Activated naive CD4-positive, alpha-beta T cell (primary cell): ENCODE data around the gene SMIM29.
"Not testable (repeated sequence)": the region's sequence is repeated elsewhere in the genome, so short reads cannot be mapped to it uniquely, and the experiment has no call there.

Experiments used
- DNase-seq, 4 experiments: peaks; one replicate each; lab custom pipeline; 2025; lab: John Stamatoyannopoulos, UW

SMIM29 gene

DNA sequence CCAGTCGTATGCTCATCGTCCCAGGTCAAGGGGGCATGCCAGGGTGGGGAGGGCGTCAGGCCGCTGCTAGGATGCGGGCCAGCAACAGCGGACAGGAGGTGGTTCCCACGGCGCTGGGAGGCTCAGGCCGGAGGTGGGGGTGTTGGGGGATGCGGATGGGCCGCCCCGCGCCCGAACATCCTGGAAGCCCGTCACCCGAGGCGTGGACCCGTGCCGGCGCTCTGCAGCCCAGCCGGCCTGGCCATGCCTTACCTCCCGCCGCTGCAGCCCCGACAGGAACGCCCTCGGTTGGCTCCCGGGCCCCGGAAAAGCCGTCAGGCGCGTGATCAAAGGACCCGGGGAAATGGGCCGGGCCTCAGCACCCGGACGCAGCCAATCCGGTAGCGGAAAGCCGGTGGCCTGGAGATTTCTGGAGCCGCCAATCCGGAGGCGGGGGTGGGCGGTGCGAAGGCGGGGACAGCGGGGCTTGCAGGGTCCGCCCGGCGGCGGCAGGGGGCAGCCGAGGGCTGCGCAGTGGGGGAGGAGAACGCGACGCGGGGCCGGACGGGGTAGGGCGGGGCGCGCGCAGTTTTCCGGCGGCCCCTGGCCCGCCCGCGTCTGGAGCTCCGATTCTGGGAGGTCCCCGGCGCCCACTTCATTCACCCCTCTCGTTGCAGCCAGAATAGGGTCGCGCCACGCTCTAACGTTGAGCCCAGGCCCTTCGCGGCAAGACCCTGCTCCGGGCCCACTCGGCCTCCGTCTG, at the start of gene SMIM29:
Gene SMIM29 (minus strand): TSS at position 280 of the 742 bp plus-strand sequence. CDS start 1,215 bp downstream, outside the sequence.
- DNase-seq, result peak; percentile 92 to 98 (median 94)

DNA sequence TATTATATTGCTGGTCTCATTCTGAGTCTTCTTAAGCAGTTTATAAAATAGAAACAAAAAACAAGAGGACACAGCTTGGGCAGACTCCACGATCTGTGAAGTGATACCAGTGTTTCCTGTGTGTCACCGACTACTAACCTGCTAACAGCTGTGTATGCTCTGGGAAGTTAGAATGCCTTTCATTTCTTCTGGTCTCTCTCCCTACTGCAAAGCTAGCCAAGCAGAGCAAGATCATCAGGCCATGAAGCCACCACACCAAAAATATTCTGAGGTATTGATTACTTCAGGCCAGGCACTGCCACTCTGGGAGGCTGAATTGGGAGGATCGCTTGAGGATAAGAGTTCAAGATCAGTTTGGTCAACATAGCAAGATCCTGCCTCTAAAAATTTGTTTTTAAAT, 46.9 kb upstream of the SMIM29 start:
- no peak for DNase-seq

DNA sequence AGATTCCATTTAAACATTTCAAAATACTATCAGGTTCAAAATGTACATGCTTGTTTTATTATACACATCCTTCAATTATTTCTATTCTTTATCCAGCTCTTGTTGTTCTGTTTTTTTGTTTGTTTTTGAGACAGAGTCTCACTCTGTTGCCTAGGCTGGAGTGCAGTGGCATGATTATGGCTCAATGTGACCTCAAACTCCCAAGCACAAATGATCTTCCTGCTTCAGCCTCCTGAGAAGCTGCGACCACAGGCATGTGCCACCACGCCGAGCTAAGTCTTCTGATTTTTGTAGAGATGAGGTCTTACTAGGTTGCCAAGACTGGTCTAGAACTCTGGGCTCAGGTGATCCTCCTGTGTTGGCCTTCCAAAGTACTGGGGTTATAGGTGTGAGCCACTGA, 44.1 kb upstream of the SMIM29 start:
- no peak for DNase-seq

DNA sequence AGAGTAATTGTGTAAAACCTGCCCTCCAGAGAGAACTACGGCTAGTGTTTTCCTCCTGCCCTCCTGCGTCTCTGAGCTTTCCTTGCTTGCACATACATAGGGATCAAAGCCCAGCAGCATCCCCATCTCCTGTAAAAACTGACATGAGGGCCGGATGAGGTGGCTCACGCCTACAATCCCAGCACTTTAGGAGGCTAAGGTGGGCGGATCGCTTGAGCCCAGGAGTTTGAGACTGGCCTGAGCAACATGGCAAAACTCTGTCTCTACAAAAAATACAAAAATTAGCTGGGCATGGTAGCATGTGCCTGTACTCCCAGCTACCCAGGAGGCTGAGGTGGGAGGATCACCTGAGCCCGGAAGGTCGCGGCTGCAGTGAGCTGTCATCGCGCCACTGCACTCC, 40.3 kb upstream of the SMIM29 start:
- no peak for DNase-seq

DNA sequence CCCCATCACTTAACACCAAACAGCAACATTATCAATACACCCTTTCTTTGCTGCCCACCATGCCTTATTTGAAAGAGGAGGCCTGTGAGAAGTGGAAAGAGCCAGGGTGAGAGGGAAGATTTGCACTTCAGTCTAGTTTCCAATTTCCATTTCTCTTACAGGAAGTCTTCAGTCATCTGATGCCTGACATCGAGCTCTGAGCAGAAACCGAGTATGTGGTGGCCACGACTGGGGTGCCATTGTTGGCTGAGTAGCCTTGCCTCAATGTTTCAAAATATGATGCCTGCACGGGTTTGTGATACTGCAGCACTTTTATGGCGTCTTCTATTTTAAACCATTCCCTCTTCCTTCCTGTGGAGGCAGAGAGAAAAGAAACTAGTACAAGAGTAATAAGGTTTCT, 39.8 kb upstream of the SMIM29 start:
- DNase-seq, result no peak

DNA sequence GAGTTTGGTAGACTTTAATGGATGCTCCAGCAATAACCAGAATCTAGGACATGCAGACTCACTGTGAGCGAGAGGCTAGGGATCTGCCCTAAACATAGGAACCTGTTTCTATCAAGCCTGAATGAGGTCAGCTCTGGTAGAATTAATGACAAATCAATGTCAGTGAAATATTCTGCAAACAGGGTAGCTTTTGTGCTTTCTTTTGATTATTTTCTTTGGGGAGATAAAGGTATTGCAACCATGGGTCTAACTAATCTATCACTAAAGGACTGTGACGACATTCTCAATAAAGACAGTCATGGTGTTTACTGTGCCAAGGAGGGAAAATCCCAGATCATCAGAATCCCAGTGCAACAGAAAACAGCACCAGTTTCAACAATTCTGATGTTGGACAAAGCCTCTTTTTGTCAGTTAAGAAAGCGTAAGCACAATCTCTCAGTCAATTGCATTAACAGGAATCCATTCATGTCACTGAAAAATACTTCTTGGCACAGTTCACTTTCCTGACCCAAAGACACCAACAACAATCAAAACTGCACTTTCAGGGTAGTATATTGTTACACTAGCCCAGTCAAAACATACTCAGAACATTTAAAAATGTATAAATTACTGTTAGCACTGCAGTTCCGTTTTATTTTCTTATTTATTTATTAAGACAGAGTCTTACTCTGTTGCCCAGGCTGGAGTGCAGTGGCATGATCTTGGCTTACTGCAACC, 36.8 kb upstream of the SMIM29 start:
- no peak for DNase-seq

DNA sequence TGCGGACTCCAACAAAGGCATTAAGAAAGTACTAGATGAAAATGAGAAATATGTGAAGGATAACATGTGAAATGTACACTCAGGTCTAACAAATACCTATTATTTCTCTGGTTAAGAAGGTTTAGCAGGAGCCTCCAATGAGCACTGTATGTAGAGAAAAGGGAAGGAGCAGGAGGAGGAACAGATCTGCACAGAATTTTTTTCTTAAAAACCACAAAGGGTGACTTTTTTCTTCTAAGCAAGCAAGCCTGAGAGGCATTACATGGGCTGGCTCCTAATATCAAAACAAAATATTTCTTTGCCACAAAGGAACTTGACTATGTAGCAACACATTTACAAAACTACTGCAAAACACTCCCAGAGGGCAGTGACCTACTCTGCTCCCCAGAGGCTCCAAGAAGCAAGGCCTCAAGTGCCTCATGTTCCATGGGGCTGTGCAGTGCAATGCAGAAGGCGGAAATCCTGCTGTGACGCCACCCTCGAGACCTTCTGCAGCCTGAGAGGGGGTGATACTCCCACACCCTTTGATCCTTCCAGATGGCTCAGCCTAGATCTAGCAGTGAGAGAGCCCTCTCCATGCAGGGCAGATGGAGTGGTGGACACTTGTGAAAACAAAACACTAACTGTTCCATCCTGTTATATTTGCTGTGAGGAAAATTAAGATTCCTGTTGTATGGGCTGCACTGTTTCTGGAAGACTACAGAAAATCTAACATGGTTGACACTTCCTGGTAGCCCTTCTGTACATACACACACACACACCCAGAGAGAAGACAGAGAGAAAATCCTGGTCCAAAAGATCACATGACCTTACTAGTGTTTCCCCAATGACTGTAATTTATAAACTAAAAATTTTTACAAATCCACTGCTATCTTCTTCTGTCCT, 36.0 kb upstream of the SMIM29 start:
- no peak for DNase-seq

DNA sequence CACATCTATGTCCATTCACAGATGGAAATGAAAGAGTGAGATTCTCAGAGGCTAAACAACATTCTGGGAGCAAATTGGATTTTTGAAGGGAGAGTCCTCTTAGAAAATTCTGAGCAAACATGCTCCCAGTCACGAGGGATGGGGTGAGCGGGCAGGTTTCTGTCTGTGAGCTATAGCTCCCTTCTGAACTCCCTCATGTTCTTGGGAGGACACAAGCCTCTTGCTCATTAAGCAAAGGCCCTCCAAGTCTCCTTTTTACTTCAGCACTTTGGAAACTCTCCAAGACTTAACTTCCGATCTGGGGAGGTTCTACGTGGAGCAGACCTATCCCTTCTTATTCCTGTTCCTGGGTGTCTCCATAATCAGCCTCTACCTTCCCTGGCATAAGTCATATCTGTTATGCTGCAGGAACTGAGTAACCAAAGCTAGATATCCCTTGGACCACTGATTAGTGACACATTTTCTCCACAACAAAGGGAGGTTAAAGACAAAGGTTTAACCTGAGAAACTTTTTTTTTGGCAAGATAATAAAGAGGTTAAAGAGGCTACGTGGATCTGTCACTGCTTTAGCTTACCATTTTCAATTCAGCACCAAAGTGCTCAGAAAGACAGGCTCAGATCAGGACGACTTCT, 33.0 kb upstream of the SMIM29 start:
- no peak for DNase-seq

DNA sequence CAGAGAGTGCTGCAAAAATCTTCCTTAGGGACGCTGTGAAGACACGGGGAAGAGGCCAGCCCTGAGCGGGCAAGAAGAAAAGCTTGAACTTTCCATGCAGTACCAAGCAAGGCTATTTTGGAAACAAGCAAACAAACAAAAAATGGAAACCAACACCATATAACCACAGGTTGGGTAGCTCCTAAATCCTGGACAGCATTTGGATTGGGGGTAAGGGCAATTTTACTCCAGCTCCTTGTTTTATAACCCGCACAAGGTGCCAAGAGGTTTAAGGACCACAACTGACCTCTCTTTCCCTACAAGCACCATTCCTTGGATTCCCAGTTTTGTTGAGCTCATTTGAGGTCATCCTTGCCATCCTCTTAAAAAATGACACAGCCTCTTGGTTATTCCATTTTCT, 31.4 kb upstream of the SMIM29 start:
- no peak for DNase-seq

DNA sequence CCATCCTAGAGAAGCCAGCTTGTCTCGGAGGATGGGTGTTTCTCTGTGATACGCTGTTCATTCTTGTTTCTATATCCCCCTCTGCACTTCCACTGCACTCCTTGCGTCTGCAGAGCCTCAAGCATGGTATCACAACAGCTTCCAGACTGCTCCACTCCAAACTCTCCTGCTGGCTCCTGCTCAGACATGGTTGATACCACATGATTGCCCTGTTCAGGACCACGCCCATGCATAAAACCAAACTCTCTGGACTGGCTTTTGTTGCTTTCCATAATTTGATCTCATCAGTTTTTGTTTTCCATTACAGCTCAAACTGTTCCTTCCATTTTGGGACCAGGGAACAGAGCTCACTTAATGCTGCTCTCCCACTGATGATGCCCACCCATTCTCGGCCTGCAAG, 30.0 kb upstream of the SMIM29 start:
- DNase-seq, result no peak

DNA sequence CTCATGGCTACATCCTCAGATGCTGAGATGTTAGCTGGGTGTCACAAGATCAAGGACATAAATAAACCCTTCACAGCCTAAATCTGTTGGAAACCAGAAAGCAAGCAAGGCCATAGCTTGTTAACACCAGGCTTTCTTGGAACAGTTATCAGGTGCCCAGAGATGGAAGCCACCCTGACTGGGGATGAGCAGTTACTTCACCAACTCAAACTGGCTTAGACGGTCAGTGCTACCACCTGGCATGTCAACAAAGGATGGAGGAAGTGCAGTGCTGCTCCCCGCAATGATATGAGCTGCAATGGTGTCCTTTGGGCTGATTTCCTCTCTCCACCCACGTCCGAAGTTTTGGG, 28.9 kb upstream of the SMIM29 start:
- DNase-seq, result no peak

DNA sequence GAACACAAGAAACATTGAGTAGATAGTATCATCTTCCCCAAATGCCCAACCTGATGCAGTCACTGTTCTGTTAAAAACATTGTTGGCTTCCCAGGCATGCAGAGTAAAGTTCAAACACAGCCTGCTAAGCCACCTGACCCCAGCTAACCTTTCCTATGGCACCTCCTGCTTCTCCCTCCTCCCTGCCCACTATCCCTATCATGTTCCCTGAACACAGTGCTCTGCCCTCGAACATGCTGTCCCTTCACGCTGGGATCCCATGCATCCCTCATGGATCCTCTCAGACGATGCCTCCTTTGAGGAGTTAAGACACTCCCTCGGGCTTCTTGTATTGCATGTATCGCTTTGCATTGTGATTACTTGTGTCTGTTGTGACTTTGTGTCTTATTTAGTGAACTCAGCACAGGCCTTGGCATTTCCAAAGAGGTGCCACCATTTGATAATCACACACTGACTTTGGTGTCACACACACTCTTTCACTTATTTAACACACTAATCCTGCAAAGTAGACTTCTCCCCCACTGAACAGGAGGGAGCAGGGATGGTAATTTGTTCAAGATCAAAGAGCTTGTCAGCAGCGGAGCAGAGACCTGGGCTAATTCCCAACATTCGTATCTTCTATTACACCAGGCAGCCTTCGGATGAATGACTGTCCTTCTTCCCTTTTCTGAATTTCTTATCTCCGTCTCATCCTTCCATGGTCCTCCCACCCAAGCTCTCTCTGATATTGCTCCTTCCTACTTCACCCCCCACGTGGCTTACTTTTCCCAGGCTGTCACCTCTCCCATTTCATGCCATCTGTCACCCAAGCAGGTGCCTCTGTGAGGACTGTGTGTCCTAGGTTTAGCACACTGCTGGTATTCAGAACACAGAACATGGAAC, 28.3 kb upstream of the SMIM29 start:
- DNase-seq, result no peak

DNA sequence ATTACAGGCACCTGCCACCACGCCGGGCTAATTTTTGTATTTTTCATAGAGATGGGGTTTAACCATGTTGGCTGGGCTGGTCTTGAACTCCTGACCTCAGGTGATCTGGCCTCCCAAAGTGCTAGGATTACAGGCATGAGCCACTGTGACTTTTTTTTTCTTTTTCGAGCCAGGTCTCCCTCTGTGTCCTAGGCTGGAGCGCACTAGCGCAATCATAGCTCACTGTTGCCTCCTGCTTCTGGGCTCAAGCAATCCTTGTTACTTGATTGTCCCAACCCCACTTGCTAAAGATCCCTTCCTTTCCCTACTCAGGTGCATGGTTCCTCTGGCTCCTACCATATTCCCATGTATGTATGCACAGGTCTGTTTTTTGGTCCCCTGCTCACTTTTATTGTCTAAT, 27.4 kb upstream of the SMIM29 start:
- DNase-seq, result no peak

DNA sequence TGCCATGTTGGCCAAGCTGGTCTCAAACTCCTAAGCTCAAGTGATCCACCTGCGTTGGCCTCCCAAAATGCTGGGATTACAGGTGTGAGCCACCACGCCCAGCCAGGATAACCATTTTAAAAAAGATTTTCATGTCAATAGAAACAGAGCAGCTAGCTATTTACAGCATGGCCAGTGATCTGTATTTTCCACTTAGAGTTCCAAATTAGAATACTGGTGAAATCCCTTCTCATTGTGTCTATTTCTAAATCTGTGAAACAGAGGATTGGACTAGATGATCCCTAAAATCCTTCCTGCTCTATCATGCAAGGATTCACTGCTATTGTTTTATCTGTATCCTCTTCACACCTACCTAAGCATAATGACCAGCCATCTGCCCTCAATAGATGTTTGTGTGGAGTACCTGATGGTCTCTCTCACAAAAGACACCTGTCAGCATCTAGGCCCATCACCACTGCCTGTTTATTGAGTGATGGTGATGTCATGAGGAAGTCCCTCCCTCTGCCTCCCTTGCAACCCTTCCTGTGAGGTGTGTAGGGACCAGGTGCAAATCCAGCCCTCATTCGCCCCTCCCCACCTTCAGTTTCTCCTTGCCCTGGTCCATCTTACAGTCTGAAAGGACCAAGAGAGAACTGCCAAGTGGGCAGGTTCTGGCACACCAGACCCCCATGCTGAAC, 26.5 kb upstream of the SMIM29 start:
- no peak for DNase-seq

DNA sequence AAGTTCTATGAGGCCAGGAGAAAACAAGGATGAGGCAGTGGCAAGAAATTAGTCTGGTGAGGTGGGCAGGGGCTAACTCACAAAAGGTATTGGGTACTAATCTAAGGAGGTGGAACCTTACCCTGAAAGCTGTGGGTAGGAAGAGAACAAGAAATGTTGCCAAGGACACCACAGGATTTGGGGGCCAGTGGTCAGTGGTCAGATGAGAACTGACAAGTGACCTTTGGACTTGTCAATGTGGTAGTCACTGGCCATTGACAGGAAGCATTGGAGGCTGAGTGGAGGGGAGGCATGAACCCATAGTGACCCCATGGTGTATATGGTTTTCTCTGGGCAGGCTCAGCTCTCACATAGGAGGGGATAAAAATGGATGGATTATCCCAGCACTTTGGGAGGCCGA, 25.3 kb upstream of the SMIM29 start:
- DNase-seq, result no peak

DNA sequence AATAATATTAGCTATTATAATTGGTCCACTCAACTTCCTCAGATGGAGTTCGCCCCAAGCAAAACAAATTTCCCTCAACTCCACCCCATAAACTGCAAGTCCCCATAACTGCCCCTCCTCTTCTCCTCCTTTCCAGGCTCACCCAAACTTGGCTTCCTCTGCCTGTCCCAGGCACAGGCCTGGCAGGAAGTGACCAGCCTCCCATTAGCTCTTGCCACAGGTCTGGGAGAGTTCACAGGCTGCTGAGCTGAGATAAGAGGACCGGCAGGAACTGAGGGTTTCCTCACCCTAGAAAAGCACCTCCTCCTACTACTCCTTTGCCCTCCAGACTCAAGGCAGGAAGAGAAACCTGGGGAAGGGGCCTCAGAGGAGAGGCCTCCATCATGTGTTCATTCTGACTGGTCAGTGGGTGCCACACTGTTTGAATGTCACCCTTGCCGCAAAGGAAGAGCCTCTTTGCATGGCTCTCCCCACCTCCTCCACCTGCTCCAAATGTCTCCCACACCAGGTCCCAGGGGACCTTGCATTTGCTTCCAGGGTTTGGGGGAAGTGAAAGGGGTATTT, 24.5 kb upstream of the SMIM29 start:
- DNase-seq, result no peak

DNA sequence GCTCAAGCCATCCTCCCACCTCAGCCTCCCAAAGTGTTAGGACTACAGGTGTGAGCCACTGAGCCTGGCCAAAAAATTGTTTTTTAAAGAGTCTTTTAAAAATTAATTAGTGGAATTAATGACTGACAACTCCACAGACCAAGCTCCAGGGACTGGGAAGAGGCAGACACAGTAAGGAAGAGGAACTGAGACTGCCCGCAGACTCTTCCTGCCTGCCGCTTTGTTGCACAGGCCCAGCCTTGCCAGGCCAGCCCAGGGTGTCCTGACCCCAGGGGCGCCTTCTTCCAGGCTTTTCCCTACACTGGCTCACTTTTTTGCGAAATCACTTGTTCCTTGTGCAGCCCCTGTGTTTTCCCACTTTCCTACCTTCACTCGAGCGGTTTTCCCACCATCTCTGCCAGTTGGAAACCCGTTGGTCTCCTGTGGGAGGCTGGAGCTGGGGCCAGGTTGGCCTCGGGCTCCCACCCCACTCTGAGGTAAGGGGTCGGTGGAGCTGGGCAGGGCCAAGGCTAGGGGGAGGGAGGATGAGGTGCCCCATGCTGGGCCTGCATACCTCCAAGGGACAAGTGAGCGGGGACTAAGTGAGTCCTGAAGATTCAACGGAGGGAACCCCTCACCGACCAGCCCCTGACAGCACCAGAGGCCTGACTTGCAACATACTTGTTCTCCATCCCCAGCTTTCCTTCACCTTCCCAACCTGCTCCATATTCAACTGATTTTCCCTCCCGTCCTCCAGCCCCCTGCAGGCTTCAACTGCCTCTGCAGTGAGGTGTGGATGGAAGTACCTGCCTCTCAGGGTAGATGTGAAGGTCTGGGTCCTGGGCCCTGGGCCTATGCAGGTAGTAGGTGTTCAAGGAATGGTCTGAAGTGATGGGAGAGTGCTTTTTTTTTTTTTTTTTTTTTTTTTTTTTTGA, 23.5 kb upstream of the SMIM29 start:
- no peak for DNase-seq

DNA sequence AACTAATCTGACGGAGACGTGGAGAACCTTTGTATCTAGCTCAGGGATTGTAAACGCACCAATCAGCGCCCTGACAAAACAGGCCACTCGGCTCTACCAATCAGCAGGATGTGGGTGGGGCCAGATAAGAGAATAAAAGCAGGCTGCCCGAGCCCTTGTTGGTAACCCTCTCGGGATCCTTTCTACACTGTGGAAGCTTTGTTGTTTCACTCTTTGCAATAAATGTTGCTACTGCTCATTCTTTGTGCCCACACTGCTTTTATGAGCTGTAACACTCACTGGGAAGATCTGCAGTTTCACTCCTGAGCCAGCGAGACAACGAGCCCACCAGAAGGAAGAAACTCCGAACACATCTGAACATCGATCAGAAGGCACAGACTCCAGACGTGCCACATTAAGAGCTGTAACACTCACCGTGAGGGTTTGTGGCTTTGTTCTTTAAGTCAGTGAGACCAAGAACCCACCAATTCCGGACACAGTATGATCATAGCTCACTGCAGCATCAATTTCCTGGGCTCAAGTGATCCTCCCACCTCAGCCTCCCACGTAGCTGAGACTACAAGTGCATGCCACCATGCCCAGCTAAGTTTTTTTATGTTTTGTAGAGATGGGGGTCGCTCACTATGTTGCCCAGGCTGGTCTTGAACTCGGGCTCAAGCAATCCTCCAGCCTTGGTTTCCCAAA, 21.0 kb upstream of the SMIM29 start:
- DNase-seq, result not testable (repeated sequence)

DNA sequence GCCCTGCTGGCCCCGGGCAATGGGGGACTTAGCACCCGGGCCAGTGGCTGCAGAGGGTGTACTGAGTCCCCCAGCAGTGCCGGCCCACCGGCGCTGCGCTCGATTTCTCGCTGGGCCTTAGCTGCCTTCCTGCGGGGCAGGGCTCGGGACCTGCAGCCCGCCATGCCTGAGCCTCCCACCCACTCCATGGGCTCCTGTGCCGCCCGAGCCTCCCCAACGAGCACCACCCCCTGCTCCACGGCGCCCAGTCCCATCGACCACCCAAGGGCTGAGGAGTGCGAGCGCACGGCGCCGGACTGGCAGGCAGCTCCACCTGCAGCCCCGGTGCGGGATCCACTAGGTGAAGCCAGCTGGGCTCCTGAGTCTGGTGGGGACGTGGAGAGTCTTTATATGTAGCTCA, 20.3 kb upstream of the SMIM29 start:
- not testable (repeated sequence) for DNase-seq
